Endometrium (tissue), 2 donors: ENCODE data around the gene MAN2A1.
A peak's percentile ranks its signal among the peaks of the same experiment; 100 is the strongest.

Experiments used
- FAIRE-seq: peaks from 2 replicates; lab custom pipeline; 2012; peaks lifted over from hg19 to GRCh38; lab: Jason Lieb, UNC
- donor health status: control.
- donor health status: control.

Gene MAN2A1

DNA sequence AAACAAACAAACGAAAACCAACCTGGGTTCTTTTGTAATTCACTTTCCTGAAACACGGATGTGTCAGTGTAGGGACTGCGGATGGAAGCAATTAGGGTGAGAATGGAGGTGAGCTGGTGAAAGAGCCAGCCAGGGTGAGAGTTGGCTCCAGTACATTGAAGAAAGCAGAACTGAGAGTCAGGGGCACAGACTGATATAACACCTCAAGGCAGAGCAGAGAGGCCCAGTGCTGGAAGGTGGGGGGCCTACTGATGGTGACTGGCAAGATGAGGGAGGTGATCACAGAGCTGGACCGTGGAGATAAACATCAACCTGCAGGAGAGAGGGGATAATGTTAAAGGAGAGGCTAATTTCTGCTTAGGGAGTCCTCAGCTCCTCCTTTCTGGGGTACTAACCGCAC, 221.1 kb downstream of the MAN2A1 start:
- no peak for FAIRE-seq

DNA sequence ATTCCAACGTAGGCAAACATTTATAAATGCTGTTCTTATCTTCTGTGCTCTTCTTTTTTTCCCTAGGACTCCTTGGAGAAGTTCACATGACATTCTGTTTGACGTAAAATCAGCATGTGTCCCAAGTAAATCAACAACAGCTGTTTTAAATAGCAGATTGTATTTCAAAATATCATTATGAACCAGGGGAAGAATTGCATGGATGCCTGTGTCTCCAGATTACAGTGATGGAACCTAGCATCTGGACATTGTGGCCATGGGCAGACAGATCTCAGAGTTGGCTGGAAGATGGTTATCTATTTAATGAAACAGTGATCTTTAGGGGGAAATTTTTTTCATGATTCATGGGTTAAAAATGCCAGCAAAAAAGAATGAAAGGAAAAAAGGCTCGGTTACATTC, 222.0 kb downstream of the MAN2A1 start:
- peak; percentile 87 for FAIRE-seq

DNA sequence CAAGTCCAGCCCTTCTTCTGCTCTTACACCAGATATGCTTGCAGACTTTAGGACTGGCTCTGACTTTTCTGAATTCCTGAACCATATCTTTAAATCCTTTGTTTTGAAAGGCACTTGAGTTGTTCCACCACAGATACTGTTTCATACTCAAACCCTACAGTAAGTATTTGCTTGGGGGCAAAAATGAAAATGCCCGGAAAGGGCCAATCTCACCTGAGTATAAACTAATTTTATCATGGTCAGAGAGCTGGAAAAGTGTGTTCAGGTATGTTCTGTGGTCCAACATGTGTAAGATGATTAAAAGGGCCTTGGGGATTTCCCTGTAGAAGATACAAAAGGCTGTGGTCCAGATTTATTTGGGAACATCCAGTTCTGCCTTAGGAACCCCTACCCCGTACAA, 225.2 kb downstream of the MAN2A1 start:
- no peak for FAIRE-seq

DNA sequence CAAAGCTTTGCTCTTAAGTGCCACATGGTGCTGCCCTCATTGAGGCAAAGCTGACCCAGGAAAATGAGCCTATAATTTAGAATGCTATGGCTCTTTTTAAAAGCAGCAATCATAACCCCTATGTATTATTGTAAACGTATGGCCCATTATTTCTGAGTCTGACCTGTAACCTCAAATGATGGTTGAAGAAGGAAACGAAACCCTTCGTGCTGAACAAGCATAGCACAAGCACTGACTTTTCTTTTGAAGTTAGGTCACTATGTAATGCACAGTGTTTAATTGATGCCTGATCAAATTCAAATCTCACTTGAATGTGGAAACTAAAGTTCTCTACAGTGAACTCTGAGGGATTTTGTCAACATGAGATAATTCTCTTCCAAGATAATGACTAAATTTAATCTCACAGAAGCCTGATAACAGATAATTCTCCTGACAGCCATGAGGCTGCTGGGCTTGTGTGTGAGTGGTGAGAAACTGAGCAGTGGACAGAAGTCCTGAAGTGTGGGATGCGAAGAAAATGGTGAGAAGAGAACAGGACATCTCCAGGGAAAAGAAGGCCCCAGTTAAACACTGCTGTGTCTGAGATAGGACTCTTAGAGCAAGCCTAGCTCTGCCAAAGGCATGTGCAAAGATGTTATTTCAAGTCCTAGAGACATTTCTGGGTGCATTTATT, 226.9 kb downstream of the MAN2A1 start:
- no peak for FAIRE-seq
